A549 (cell line): ENCODE data around the gene ASIC2.

ENCODE experiments used
- HDAC2 ChIP-seq: fragments of 200-600 bp; sonication (generic); IDR thresholded peaks from 2 replicates; pipeline ENCODE4 v1.6.1; 2016
- HEYL ChIP-seq: fragments of 250-450 bp; sonication (Bioruptor Pico); IDR thresholded peaks from 2 replicates; pipeline ENCODE4 v1.8.0; 2021; ENCODE audit warnings: mild to moderate bottlenecking, moderate library complexity
- KDM1A ChIP-seq: fragments of 200-600 bp; sonication (generic); IDR thresholded peaks from 2 replicates; pipeline ENCODE4 v1.6.1; 2016; ENCODE audit warnings: low read depth, mild to moderate bottlenecking
- MYC ChIP-seq: IDR thresholded peaks from 2 replicates; pipeline ENCODE4 v1.6.1; 2012; ENCODE audit warnings: mild to moderate bottlenecking, inconsistent platforms, low read length, improper control_type of control experiment, borderline replicate concordance
- POLR2A ChIP-seq: IDR thresholded peaks from 2 replicates; pipeline ENCODE4 v1.6.1; 2012; ENCODE audit warnings: mild to moderate bottlenecking, low read length
- POLR2AphosphoS2 ChIP-seq: conservative IDR thresholded peaks from 2 replicates; pipeline ENCODE4 v1.6.1; 2012; ENCODE audit warnings: low read length, improper control_type of control experiment, inconsistent platforms
- RNF2 ChIP-seq: fragments of 200-600 bp; sonication (generic); IDR thresholded peaks from 2 replicates; pipeline ENCODE4 v1.6.1; 2016; ENCODE audit warnings: low read depth, mild to moderate bottlenecking, antibody characterized with exemption, moderate library complexity, borderline replicate concordance
- SMC3 ChIP-seq: fragments of >200 bp; sonication (Bioruptor Twin); formaldehyde crosslinking; IDR thresholded peaks from 3 replicates; pipeline ENCODE4 v1.6.1; 2018; ENCODE audit warnings: inconsistent platforms
- TF ChIP-seq, protein P1 (sequence below): fragments of >200 bp; sonication (Bioruptor Twin); formaldehyde crosslinking; IDR thresholded peaks from 3 replicates; pipeline ENCODE4 v1.5.1; 2016

DNA sequence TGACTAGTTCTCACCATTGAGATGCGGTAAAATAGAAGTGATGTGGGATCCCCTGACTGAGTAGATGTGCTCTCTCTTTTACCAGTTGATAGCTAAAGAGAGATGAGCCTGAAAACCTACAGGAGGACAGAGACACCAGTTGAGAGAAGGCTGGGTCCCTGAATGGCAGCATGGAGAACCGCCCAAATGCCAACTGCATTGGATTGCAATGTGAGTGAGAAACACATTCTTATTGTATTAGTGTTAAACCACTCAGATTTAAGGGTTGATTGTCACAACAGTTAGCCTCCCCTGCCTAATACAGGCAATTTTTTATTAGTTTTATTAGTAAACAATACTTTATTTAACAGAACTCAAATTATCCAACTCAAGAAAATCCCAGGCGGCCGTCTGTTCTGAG is 240.2 kb downstream of the ASIC2 start:
- no peak for TF ChIP-seq KDM1A
- TF ChIP-seq, protein P1, sequence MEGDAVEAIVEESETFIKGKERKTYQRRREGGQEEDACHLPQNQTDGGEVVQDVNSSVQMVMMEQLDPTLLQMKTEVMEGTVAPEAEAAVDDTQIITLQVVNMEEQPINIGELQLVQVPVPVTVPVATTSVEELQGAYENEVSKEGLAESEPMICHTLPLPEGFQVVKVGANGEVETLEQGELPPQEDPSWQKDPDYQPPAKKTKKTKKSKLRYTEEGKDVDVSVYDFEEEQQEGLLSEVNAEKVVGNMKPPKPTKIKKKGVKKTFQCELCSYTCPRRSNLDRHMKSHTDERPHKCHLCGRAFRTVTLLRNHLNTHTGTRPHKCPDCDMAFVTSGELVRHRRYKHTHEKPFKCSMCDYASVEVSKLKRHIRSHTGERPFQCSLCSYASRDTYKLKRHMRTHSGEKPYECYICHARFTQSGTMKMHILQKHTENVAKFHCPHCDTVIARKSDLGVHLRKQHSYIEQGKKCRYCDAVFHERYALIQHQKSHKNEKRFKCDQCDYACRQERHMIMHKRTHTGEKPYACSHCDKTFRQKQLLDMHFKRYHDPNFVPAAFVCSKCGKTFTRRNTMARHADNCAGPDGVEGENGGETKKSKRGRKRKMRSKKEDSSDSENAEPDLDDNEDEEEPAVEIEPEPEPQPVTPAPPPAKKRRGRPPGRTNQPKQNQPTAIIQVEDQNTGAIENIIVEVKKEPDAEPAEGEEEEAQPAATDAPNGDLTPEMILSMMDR, result no peak
- TF ChIP-seq SMC3, result no peak
- TF ChIP-seq RNF2, result no peak
- no peak for TF ChIP-seq HEYL
- no peak for TF ChIP-seq POLR2AphosphoS2
- TF ChIP-seq MYC, result no peak
- no peak for TF ChIP-seq HDAC2
- no peak for TF ChIP-seq POLR2A
